OCI-LY1 (cell line): Measurements from ENCODE around the gene OGFOD1.

Source experiments
- H2AFZ ChIP-seq: fragments of 200-600 bp; sonication (generic), shearing (Covaris generic); 2 replicates; pipeline ENCODE4 v1.6.0; 2014; ENCODE audit warnings: antibody characterized with exemption, mild to moderate bottlenecking, low read length
- H3F3A ChIP-seq: fragments of 200-600 bp; sonication (generic), shearing (Covaris generic); 2 replicates; pipeline ENCODE4 v1.6.0; 2014; ENCODE audit warnings: mild to moderate bottlenecking, antibody characterized with exemption, low read length, moderate library complexity; ENCODE audit not compliant: insufficient read depth
- H3K27ac ChIP-seq: fragments of 200-600 bp; sonication (generic); 2 replicates; pipeline ENCODE4 v1.5.1; 2014; ENCODE audit warnings: low read length, mixed run types, mild to moderate bottlenecking, low read depth; ENCODE audit not compliant: poor library complexity, severe bottlenecking
- H3K27me3 ChIP-seq: fragments of 200-600 bp; sonication (generic); 2 replicates; pipeline ENCODE4 v1.6.0; 2014; ENCODE audit warnings: antibody characterized with exemption, mild to moderate bottlenecking, low read length, moderate library complexity; ENCODE audit not compliant: insufficient read depth
- H3K36me3 ChIP-seq: fragments of 200-600 bp; sonication (generic); 2 replicates; pipeline ENCODE4 v1.6.1; 2014; ENCODE audit warnings: mild to moderate bottlenecking, antibody characterized with exemption, low read length, moderate library complexity, mixed read lengths; ENCODE audit not compliant: insufficient read depth
- H3K4me1 ChIP-seq: fragments of 200-600 bp; sonication (generic); 2 replicates; pipeline ENCODE4 v1.5.1; 2014; ENCODE audit warnings: mild to moderate bottlenecking, low read length, moderate library complexity; ENCODE audit not compliant: insufficient read depth, severe bottlenecking
- H3K4me2 ChIP-seq: fragments of 200-600 bp; sonication (generic), shearing (Covaris generic); 2 replicates; pipeline ENCODE4 v1.6.1; 2014; ENCODE audit warnings: low read length
- H3K4me3 ChIP-seq: fragments of 200-600 bp; sonication (generic); 2 replicates; pipeline ENCODE4 v1.5.1; 2014; ENCODE audit warnings: low read length, low read depth, mild to moderate bottlenecking, mixed read lengths; ENCODE audit not compliant: poor library complexity, severe bottlenecking
- H3K79me2 ChIP-seq: fragments of 200-600 bp; shearing (Covaris generic); 2 replicates; pipeline ENCODE4 v1.6.1; 2016; ENCODE audit warnings: mixed run types, low read length, mixed read lengths; ENCODE audit not compliant: insufficient read depth
- H3K9ac ChIP-seq: fragments of 200-600 bp; sonication (generic), shearing (Covaris generic); 2 replicates; pipeline ENCODE4 v1.6.1; 2014; ENCODE audit warnings: mild to moderate bottlenecking, low read length, mixed read lengths
- H3K9me2 ChIP-seq: fragments of 200-600 bp; sonication (generic), shearing (Covaris generic); 2 replicates; pipeline ENCODE4 v1.6.1; 2014; ENCODE audit warnings: low read depth, mild to moderate bottlenecking, low read length, mixed read lengths
- H3K9me3 ChIP-seq: fragments of 200-600 bp; shearing (Covaris generic); 2 replicates; pipeline ENCODE4 v1.6.1; 2014; ENCODE audit warnings: low read length, mixed read lengths
- H4K20me1 ChIP-seq: fragments of 200-600 bp; sonication (generic), shearing (Covaris generic); 2 replicates; pipeline ENCODE4 v1.6.0; 2016; ENCODE audit warnings: mild to moderate bottlenecking, low read length; ENCODE audit not compliant: insufficient read depth
- EZH2 ChIP-seq: fragments of 200-600 bp; sonication (generic), shearing (Covaris generic); IDR thresholded peaks from 2 replicates; pipeline ENCODE4 v1.8.0; 2017; ENCODE audit warnings: borderline replicate concordance, mixed run types, mild to moderate bottlenecking, antibody characterized with exemption, low read length, moderate library complexity, mixed read lengths
- TF ChIP-seq, protein P1 (sequence below): fragments of 200-600 bp; sonication (generic), shearing (Covaris generic); IDR thresholded peaks from 2 replicates; pipeline ENCODE4 v1.5.1; 2017; ENCODE audit warnings: mild to moderate bottlenecking, antibody characterized with exemption, low read length, moderate library complexity, mixed read lengths

Gene OGFOD1

DNA sequence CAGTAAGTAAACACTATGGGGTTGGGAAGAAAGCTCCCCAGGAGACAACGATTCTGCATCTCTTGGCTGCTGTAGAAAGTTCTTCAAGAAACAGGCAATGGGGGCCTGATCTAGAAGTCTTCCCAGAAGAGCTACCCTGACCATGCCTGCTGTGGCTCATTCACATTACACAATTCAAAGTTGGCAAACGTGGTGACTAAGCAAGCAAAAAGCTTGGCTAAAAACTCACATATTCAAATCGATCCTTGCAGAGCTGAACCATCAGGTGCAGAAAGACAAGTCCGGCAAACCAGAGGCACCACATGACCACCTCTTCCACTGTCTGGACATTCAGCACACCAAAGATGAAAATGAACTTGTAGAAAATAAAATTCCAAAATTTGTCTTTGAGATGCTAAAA is 42.2 kb upstream of the OGFOD1 start:
- Histone ChIP-seq H4K20me1 (no peaks in the 10 kb centered on the region), H3K27ac (no peak overlapping the region), H3K4me3 (no peak overlapping the region), H3K9me3 (no peaks in the 10 kb centered on the region), H2AFZ (no peak overlapping the region), H3K27me3 (no peaks in the 10 kb centered on the region), H3K4me1 (no peaks in the 10 kb centered on the region), H3K79me2 (no peaks in the 10 kb centered on the region), H3K9ac (no peak overlapping the region), H3F3A (no peaks in the 10 kb centered on the region), H3K9me2 (no peaks in the 10 kb centered on the region), H3K36me3 (peaks cover 81% of the 10 kb centered on the region), H3K4me2 (no peak overlapping the region)
- TF ChIP-seq, protein P1, sequence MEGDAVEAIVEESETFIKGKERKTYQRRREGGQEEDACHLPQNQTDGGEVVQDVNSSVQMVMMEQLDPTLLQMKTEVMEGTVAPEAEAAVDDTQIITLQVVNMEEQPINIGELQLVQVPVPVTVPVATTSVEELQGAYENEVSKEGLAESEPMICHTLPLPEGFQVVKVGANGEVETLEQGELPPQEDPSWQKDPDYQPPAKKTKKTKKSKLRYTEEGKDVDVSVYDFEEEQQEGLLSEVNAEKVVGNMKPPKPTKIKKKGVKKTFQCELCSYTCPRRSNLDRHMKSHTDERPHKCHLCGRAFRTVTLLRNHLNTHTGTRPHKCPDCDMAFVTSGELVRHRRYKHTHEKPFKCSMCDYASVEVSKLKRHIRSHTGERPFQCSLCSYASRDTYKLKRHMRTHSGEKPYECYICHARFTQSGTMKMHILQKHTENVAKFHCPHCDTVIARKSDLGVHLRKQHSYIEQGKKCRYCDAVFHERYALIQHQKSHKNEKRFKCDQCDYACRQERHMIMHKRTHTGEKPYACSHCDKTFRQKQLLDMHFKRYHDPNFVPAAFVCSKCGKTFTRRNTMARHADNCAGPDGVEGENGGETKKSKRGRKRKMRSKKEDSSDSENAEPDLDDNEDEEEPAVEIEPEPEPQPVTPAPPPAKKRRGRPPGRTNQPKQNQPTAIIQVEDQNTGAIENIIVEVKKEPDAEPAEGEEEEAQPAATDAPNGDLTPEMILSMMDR: no peak
- TF ChIP-seq EZH2: no peak

DNA sequence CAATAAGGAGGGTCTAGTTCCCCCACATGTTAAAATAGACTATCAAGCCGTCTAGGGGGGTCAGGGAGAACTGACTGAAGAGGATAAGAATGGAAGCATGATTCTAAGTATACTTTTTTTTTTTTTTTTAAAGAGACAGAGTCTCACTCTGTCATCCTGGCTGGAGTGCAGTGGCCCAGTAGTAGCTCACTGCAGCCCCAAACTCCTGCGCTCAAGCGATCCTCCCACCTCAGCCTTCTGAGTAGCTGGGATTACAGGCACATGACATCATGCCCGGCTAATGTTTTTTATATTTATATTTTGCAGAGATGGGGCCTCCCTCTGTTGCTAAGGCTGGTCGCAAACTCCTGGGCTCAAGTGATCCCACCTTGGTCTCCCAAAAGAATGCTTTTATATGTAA is 40.2 kb upstream of the OGFOD1 start:
- peaks cover 18% of the 10 kb centered on the region for H3K79me2 ChIP-seq

DNA sequence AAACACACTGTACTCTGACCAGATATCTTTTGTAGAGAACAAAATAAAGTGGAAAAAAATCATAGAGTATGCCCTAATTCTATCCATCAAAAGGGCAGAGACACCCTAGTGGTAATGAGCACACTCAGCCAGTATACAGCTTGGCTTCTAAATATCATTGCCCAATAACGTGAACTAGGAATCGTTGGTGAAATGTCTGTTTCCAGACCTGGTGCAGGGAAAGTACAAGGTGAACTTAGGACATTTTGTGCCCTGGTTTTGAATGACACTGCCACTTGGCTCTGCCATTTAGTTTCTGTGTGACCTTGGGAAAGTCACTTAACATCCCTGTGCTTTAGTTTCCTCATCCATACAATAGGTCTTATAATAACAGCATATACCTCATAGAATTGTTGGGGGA is 39.7 kb upstream of the OGFOD1 start:
- Histone ChIP-seq H3K4me2 (no peak overlapping the region), H2AFZ (no peak overlapping the region), H3K9me3 (no peaks in the 10 kb centered on the region), H3K9ac (no peak overlapping the region), H3K27me3 (no peaks in the 10 kb centered on the region), H4K20me1 (no peaks in the 10 kb centered on the region), H3K9me2 (no peaks in the 10 kb centered on the region), H3K79me2 (peaks cover 23% of the 10 kb centered on the region), H3K36me3 (peaks cover 69% of the 10 kb centered on the region), H3K27ac (no peak overlapping the region), H3F3A (no peaks in the 10 kb centered on the region), H3K4me3 (no peak overlapping the region), H3K4me1 (peaks cover 16% of the 10 kb centered on the region)
- no peak for TF ChIP-seq EZH2
- TF ChIP-seq, protein P1: no peak

More for the DNA sequence above, 40.2 kb upstream of the OGFOD1 start:
- Histone ChIP-seq H3K4me3 (no peak overlapping the region), H3K9me3 (no peaks in the 10 kb centered on the region), H3K4me1 (peaks cover 11% of the 10 kb centered on the region), H2AFZ (no peak overlapping the region), H3K36me3 (peaks cover 69% of the 10 kb centered on the region), H3K27ac (no peak overlapping the region), H3K9ac (no peak overlapping the region), H3K9me2 (no peaks in the 10 kb centered on the region), H3K27me3 (no peaks in the 10 kb centered on the region), H3K4me2 (no peak overlapping the region), H4K20me1 (no peaks in the 10 kb centered on the region), H3F3A (no peaks in the 10 kb centered on the region)
- TF ChIP-seq EZH2: no peak
- TF ChIP-seq, protein P1: no peak
